Occipital lobe (tissue), 2 donors: ENCODE data around the gene FKBP5. TPM values are rescaled to one million over a fixed set of nuclear protein-coding genes. Genes with fewer than 3 reads are reported as not detected.
"Not testable (repeated sequence)": the region's sequence is repeated elsewhere in the genome, so short reads cannot be mapped to it uniquely, and the experiment has no call there.

Source experiments
- DNase-seq: peaks from one replicate; lab custom pipeline; 2025; lab: John Stamatoyannopoulos, UW
- total RNA-seq: library from RNA; depleted of rRNA; stranded (reverse); fragments of >200 nt; gene quantifications from one replicate; pipeline ENCODE4 v1.2.3, GENCODE V29; 2014

FKBP5 gene
- total RNA-seq, 1 donor from 2014 or later: 3.1 TPM

DNA sequence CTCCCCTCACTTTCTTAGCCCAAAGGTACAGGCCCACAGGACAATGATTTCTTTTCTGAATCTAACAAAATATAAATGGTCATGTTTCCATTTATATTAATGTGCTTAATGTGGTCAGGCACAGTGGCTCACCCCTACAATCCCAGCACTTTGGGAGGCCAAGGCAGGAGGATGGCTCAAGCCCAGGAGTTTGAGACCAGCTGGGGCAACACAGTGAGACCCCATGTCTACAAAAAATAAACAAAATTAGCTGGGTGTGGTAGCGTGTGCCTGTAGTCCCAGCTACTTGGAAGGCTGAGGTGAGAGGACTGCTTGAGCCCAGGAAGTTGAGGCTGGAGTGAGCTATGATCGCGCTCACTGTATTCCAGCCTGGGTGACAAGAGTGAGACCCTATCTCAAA lies 98.8 kb downstream of the FKBP5 start:
- DNase-seq: no peak

DNA sequence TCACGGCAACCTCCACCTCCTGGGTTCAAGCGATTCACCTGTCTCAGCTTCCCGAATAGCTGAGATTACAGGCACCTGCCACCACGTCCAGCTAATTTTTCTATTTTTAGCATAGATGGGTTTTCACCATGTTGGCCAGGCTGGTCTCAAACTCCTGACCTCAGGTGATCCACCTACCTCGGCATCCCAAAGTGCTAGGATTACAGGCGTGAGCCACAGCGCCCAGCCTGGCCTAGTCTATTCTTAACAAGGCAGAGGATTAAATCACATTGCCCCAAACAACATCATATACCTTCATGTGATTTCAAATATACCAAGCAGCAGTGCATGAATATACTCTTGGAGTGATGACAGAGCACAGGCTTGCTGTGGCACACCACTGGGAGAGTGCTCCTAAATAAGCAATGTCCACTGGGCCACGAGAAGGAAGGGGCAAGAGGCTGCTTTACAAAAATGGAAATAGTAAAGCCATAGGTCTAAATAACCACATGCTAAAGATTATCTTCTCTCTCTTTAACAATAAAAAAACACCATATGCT lies 99.4 kb downstream of the FKBP5 start:
- DNase-seq: no peak

DNA sequence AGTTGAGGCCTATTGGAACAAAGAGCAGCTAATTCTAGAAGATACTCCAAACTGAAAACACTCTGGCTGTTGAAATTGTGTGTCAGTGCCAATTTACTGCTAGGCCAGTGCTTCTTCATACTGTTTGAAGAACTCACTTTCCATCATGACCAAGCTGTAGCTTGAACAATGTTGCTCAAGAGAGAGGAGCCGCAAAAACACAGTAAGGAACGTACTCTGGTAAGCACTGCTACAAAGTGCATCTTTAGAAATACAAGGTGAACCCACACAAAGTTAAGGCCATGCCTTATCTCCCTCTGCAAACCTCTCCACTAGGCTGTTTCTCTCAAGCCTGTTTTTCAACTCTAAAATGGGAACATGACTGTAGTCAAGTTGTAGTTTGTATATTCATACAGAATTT lies 101.5 kb downstream of the FKBP5 start:
- no peak for DNase-seq

DNA sequence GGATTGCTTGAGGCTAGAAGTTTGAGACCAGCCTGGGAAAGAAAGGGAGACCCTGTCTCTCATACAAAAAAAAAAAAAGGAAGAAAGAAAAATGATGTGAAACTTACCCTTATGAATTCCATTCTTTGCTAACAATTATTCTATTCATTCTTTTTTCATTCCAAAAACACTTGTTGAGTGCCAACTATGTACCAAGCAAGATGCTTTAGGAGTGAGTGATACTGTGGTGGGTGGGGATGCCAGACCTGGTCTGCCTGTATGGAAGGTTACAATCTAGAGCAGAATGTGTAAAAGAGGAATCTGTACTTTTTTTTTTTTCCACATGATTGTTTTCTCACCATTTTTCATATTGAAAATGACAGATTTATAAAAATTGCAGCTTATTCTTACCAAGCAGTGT lies 102.2 kb downstream of the FKBP5 start:
- DNase-seq: no peak

DNA sequence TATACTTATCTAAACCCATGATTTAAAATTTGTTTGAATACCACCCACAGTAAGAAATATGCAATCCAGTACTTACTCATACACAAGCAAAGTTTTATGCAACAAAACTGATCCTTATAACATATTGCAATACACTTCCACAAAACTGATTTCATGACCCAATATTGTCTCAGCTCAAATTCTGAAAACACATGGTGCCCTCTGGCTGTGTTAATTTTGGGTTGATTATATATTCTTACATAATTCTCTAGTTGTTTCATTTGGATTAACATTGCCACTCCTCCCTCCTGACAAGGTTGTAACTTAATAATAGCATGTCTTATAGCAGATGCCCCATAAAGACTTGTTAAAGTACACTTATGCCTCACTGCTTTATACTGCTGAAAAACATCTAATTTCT lies 103.1 kb downstream of the FKBP5 start:
- no peak for DNase-seq

DNA sequence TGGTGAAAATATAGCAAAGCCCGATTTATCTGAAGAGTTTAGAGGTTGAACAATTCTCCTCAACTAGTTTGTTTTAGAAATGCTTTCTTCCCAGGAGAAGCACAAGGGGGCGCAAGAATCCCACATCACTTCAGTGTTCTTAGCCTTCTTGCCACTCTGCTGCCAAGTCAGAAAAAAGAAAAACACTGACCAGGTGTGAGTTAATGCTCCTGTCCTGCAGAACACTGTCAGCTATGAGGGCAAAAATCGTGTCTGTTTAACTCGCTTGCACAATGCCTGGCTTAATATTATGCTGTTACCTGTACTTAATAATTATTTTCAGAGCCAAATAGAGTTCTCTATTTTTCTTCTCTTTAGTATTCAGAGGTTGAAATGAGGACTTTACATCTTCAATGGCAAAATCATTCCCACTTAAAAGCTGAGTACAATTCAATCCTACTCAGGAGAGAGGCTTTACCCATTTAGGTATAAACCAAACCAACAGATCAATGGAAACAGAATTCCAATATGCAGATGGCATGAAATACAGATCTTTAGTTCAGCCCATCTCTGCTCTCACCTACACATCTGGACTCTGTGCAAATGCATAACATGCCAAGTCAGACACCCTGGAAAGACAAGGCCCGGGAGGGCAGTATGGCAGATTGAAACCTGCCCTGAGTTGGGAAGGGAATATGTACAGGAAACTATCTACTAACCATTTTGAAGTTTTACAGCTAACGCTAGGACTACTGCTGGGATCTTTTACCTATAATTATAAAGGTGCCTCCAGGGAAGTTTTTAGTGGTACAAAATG lies 104.6 kb downstream of the FKBP5 start:
- DNase-seq: peak; percentile 56

DNA sequence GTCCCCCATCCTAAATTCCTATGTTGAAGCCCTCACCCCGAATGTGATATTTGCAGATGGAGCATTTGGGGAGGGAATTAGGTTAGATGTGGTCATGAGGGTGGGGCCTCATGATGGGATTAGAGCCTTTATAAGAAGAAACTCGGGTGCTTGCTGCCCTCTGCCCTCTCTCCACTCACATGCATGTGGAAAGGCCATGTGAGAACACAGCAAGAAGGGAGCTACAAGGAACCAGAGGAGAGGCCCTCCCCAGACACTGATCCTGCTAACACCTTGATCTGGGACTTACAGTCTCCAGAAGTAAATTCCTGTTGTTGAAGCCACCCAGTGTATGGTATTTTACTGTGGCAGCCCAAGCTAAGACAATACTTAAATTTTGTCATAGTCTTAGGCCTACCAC lies 106.4 kb downstream of the FKBP5 start:
- DNase-seq: no peak

DNA sequence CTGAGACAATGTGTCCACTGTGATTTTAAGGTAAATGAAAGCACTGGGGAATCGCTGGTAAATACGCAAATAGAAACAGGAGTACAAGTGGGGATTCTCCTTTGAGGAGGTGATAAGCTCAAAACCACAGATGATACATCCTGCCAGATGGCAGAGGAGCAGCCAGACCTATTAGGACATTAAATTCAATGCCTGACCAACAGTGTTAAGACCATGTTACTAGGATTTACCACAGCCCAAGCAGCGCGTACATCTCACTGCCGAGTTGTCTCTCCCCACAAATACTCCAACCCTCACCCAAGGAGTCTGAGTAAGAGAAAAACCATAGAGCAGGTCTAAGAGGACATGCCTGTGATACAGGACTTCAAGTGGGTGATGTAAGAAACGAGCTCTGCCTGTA lies 107.1 kb downstream of the FKBP5 start:
- no peak for DNase-seq

DNA sequence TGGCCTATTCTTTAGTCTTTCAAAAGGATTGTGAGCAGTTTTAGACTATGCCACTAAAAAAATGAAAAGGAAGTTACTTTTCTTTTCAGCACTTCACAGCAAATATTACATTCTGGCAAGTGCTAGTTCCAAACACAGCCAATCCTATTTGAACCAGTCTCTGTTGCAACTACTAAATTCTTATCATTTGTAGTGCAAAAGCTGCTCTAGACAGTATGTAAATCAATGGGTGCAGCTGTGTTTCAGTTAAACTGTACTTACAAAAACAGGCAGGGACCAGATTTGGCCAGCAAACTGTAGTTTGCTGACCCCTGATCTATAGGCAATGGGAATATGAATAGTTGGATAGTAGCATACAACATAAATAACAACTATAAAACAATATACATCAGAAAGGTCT lies 107.9 kb downstream of the FKBP5 start:
- DNase-seq: no peak

DNA sequence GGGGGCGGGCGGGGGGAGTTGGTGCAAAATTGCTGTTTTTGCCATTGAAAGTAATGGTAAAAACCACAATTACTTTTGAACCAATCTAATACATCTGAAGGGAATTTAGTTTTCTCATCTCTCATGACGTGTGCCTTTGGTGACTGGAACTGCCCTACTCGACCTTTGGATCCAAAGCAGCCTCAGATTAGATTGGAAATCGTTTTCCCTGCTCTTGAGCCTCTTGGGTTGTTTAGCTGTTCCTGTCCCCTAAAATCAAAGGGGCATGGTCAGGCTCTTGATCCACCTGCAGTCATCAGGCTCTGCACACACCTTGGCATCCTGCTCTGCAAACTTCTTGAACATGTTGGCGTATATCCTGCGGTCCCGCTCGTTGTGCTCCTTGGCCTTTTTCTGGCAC lies 112.0 kb downstream of the FKBP5 start:
- DNase-seq: no peak

DNA sequence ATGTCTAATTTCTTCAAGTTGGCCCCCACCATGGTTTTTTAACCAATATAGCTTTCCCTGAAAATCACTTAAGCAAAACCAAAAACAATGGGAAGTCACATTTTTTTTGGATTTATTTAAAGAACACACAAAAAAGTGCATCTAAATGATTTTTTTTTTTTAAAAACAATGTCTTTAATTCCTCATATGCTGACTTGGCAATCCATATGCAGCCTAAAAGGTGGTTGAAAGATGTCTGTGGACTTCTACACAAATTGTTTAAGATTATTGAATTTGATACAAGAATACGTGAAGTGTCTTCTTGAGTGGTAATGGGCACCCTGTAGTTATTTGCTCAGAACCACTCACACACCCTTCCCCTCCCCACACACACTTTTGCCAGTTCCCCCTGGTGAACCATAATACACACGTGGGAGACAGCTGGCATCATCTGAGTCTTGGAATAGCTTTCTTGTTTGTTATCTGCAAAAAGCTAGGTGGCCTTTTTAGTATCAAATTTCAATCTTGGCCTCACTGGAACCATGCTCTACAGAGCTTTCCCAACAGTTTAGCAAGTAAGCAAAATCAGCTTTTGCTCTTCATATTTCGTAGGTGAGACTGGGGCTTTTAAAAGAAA lies 115.1 kb downstream of the FKBP5 start:
- DNase-seq: no peak

DNA sequence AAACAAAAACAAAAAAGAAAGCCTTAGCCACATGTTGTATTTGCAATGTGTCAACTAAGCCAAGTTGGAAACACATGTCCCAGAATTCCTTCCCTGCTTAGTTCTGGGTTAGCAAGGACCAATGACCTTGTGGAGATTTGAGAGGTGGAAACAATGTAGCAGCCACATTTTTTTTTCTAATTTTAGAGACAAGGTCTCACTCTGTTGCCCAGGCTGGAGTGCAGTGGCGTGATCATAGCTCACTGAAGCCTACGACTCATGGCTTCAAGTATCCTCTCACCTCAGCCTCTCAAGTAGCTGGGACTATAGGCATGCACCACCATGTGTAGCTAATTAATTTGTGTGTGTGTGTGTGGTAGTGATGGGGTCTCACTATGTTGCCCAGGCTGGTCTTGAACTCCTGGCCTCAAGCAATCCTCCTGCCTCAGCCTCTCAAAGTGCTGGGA lies 117.8 kb downstream of the FKBP5 start:
- DNase-seq: not testable (repeated sequence)

DNA sequence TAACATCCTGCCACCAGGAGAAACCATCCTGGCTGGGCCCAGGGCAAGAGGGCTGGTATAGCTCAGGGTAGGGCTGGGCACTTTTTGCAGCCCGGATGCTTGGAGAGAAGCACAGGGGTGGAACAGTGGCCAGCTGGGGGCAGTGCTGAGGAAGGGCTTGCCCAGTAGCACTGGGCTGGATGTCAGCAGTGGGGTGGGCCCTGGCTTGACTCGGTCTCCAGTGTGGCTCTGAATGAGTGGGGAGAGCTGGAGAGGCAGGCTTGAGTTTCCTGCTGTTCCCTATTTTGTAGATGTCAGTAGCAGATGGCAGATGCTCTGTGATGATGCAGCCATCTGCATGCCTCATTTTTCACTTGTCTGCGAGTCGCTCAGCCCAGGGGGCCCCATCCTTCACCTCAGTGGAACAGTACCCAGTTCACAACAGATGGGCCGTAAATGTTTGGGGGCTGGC lies 119.7 kb downstream of the FKBP5 start:
- DNase-seq: no peak

DNA sequence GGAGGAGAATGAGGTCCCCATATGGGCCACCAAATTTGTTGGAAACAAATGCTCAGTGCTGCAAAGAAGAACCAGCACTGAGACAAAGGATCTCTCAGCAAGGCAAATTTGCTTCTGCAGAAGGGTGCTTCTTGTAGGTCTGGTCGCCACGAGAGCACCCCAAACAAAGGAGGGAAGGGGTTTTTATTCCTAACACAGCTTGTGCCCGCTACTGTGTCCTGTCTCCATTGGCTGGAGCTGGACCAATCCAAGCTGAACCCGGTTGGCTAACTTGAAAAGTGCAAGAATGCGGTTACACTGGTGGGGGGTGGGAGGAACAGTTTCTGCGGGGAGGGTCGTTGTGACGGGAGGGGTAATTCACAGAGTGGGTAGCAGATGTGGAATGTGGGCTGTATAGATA lies 121.9 kb downstream of the FKBP5 start:
- no peak for DNase-seq

DNA sequence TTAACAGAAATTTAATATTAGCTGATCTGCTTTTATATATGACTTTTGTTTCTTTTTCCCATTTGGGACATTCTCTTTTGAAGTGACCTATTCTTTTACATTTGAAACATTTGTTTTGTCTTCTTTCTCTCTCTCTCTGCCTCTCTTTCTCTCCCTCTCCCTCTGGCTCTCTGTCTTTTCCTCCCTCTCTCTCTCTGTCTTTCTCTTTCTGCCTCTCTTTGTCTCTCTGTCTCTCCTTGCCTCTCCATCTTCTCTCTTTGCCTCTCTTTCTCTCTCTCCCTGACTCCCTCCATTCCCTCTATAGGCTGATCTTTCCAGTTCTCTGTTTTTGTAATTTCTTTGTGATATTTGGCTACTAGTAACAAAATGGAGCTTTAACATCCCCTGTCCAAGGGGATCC lies 124.0 kb downstream of the FKBP5 start:
- no peak for DNase-seq

DNA sequence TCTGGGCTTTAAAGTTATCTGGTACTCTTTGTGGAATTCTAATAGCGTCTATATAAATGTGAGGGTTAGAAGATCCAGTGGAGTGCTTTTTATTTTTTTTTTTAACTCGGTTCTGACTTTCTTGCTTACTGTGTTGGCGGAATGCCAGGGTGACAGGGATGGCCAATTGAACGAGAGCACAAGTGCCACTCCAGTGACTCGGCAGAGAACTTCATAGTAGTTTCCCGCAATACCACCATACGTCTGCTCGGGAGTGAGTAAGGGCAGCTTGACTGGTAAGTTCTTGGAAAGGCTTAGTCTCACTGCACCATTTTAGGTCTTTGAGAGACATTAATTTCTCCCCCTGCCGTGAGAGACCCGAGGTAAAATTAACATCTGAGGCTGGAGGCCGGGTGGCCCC lies 126.7 kb downstream of the FKBP5 start:
- no peak for DNase-seq

DNA sequence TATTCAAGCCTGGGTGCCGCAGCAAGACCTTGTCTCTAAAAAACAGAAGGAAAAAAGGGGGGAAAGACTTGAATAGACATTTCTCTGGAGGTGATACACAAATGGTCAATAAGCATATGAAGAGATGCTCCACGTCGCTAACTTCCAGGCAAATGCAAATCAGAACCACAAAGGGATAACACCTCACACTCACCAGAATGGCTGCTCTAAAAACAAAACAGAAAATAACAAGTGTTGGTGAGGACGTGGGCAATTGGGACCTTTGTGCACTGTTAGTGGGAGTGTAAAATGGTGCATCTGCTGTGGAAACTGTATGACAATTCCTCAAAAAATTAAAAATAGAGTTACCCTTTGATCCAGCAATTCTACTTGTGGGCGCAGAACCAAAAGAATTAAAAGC lies 127.6 kb downstream of the FKBP5 start:
- DNase-seq: no peak

DNA sequence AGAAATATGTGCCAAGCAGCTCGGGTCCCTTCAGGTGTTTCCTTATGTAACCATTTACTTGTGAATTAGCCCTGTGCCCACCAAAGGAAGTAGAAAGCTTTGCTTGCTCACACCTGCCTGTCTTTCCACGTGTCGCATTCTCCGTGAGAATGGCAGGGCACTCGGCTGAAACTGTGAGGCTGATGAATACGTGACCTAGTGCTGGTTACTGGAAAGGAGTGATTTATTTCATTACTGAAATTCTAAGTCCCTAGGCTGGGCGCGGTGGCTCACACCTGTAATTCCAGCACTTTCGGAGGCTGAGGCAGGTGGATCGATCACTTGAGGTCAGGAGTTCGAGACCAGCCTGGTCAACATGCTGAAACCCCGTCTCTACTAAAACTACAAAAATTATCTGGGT lies 130.1 kb downstream of the FKBP5 start:
- DNase-seq: no peak

DNA sequence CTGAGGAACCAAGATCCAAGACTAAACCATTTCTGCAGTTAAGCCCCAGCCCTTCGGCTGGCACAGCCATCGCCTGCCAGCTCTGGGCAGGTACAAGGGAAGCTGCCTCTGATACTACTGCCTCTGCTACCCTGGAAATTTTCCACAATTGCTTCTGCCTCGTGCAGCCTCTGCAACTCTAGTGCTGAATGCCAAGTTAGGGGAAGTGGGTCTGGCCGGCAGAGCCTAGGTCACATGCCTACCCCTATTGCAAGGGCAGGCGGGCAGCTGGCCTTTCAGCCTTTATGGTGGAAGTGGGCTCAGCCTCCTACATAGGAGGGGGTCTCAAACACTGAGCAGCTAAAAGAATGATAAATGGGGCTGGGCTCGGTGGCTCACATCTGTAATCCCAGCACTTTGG lies 131.5 kb downstream of the FKBP5 start:
- no peak for DNase-seq

DNA sequence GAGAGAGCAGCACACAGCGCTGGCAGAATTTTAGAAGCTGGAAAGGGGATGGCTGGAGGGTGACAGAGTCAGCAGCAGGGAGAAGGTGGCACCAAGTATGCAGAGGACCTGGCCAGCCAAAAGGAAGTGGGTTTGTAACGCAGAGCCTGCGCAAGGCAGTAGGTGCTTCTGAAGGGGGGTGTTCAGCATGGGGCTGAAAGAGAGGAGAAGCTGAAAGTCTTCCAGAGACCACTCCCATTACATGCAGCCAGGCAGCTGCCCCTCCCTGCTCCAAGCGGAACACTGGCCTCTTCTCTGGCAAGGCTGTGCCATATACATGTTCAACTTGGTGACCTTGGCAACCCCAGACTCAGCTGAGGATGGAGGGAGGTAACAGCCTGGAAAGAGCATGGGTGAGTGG lies 133.9 kb downstream of the FKBP5 start:
- DNase-seq: no peak

DNA sequence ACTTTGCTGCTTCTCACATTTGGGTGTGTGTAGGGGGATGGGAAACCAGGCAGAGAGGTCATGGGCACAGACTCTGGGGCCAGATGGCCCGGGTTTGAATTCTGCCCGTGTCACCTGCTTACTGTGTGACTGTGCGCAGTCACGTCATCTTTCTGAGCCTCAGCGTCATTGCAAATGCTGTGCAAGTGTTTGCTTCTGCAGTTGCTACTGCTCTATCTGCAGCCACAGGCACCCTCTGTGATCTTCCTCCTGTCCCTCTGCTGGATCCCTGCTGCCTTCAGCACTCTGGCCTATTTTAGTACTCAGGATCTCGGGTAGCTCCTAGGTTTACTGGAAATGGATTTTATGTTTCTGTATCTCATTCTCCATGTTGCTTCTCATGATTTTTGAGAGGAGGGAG lies 135.4 kb downstream of the FKBP5 start:
- DNase-seq: no peak

DNA sequence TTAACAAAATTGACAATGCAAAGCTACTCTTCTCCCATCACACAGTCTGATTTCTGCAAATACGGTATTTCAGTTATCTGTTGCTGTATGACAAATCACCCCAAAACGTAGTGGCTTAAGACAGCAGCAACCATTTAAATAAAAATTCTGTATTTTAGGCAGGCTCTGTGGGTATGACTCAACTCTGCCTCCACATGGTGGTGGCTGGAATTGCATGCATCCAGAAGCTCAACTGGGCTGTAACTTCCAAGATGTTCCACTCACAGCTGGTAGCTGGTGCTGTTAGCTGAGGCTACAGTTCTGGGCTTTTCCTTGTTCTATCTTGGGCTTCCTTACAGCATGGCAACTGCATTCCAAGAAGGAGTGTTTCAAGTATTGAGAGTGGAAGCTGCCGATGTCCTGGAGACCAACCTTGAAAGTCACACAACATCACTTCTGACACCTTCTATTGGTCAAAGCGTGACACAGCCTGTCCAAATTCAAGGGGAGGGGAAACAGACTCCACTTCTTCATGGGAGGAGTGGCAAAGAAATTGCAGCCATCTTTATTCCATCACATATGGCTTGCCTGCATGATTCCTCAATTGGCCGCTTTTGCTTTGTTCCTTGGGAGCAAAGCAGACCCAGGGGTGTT lies 136.3 kb downstream of the FKBP5 start:
- no peak for DNase-seq

DNA sequence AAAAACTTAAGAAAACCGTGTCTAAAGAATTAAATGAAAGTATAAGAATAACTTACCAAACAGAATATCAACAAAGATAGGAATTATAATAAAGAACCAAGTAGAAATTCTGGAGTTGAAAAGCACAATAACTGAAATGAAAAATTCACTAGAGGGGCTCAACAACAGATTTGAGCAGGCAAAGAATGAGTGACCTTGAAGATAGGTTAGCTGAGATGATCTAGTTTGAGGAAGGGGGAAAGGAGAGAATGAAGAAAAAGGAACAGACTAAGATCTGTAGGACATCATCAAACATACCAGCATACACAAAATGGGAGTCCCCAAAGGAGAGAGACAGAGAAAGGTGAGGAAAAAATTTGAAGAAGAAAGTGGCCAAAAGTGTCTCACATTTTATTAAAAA lies 138.3 kb downstream of the FKBP5 start:
- no peak for DNase-seq
